ENCODE results near the gene MUL1. TPM values are rescaled to one million over a fixed set of nuclear protein-coding genes. Genes with fewer than 3 reads are reported as not detected.
"Not testable (repeated sequence)": the region's sequence is repeated elsewhere in the genome, so short reads cannot be mapped to it uniquely, and the experiment has no call there.

Gene MUL1
- total RNA-seq, 1 donor from 2014 or later, result 32.4 TPM

DNA sequence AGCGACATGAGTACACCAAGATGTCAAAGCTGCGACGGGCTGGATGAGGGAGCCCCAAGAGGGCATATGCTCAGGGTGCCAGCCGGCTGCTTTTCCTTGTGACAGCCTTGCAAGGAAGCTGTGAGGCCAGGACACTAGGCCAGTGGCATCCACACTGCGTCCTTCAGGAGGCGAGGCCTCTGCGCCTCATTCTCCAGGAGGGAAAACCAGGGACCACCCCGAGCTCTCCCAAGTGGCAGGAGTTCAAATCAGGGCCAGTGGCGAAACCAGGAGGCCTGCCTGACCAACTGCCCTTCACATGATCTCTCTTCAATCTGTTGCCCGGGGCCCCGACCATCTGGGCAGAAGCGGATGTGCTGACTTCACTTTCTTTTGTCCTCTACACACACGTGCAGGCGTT lies 8.2 kb downstream of the MUL1 start:
- Mint-ChIP-seq H3K27me3 (ENCODE audit: unreplicated experiment) (peaks cover 5% of the 10 kb centered on the region), H3K4me3 (ENCODE audit: unreplicated experiment) (no peak overlapping the region), H3K27ac (ENCODE audit: unreplicated experiment) (peak overlapping the region; percentile 77), H3K9me3 (ENCODE audit: unreplicated experiment) (no peaks in the 10 kb centered on the region), H3K4me1 (ENCODE audit: low read depth, unreplicated experiment) (peaks cover 8% of the 10 kb centered on the region), H3K36me3 (ENCODE audit: unreplicated experiment) (no peaks in the 10 kb centered on the region)
- DNase-seq, result no peak
- TF ChIP-seq, protein P1, sequence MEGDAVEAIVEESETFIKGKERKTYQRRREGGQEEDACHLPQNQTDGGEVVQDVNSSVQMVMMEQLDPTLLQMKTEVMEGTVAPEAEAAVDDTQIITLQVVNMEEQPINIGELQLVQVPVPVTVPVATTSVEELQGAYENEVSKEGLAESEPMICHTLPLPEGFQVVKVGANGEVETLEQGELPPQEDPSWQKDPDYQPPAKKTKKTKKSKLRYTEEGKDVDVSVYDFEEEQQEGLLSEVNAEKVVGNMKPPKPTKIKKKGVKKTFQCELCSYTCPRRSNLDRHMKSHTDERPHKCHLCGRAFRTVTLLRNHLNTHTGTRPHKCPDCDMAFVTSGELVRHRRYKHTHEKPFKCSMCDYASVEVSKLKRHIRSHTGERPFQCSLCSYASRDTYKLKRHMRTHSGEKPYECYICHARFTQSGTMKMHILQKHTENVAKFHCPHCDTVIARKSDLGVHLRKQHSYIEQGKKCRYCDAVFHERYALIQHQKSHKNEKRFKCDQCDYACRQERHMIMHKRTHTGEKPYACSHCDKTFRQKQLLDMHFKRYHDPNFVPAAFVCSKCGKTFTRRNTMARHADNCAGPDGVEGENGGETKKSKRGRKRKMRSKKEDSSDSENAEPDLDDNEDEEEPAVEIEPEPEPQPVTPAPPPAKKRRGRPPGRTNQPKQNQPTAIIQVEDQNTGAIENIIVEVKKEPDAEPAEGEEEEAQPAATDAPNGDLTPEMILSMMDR (IDR thresholded peaks at IDR 0.05; ENCODE audit: partially characterized antibody, unreplicated experiment), result no peak

DNA sequence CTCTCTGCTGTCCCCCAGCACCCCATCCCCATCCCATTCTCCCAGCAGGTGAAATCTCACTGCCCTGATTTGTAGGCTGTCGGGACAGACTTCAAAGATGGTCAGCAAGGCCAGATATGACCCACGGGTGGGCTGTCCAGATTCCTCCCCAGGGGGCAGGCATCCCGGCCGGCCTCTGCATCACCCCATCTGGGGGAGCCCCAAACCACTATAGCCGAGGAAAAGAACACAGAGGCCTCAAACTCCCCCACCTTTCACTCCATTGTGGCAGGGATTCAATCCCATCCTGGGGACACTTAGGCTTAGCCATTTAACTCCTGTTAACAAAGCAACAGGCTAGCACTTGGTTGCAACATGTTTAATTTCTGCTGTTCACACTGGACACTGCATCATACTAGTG lies 8.8 kb downstream of the MUL1 start:
- no peak overlapping the region for H3K27ac Mint-ChIP-seq (ENCODE audit: unreplicated experiment)

DNA sequence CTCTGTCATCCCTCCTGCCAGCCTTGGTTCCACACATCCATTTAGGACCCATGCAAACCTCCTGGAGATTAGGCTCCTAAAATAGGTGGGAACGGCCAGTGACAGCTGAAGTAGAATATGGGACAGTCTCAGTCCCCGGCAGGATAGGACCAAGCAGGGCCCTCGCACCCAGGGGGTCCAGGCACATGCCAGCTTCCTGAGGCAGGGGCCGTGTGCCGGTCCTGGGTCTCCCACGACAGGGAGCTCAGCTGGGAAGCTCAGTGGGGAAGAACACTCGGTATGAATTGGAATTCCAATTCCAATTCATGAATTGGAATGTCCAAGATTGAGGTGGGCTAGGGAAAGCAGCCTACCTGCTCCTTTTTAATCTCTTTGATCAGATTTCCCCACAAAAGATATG lies 9.8 kb downstream of the MUL1 start:
- no peak for DNase-seq
- H3K27ac Mint-ChIP-seq (ENCODE audit: unreplicated experiment), result no peak overlapping the region
- peaks cover 6% of the 10 kb centered on the region for H3K27me3 Mint-ChIP-seq (ENCODE audit: unreplicated experiment)
- TF ChIP-seq, protein P1 (IDR thresholded peaks at IDR 0.05; ENCODE audit: partially characterized antibody, unreplicated experiment), result no peak
- no peak overlapping the region for H3K4me3 Mint-ChIP-seq (ENCODE audit: unreplicated experiment)
- no peaks in the 10 kb centered on the region for H3K36me3 Mint-ChIP-seq (ENCODE audit: unreplicated experiment)
- H3K9me3 Mint-ChIP-seq (ENCODE audit: unreplicated experiment), result no peaks in the 10 kb centered on the region
- H3K4me1 Mint-ChIP-seq (ENCODE audit: low read depth, unreplicated experiment), result peaks cover 11% of the 10 kb centered on the region

More for the DNA sequence above, 8.8 kb downstream of the MUL1 start:
- TF ChIP-seq, protein P1 (IDR thresholded peaks at IDR 0.05; ENCODE audit: partially characterized antibody, unreplicated experiment), result no peak
- Mint-ChIP-seq H3K4me3 (ENCODE audit: unreplicated experiment) (no peak overlapping the region), H3K36me3 (ENCODE audit: unreplicated experiment) (no peaks in the 10 kb centered on the region), H3K9me3 (ENCODE audit: unreplicated experiment) (no peaks in the 10 kb centered on the region), H3K4me1 (ENCODE audit: low read depth, unreplicated experiment) (peaks cover 8% of the 10 kb centered on the region), H3K27me3 (ENCODE audit: unreplicated experiment) (peaks cover 5% of the 10 kb centered on the region)
- no peak for DNase-seq

DNA sequence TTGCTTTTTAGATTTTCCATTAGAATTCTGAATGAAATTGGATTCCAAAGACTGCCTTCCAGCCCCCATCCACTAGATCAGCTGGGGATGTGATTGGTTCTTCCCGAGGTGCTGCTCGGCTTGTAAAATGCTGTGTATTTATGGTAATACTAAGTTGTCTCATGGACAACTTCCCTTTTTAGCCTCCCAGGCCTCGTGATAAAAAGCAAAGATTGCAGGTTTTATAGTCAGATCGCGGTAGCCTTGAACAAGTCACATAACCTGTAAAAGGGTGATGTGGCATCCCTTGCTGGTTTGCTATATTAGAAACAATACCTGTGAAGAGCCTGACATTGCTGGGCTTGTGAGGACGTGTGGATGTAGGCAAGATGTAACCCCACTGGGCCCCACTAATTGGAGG lies 10.4 kb downstream of the MUL1 start:
- peaks cover 16% of the 10 kb centered on the region for H3K4me1 Mint-ChIP-seq (ENCODE audit: low read depth, unreplicated experiment)
- no peaks in the 10 kb centered on the region for H3K9me3 Mint-ChIP-seq (ENCODE audit: unreplicated experiment)
- DNase-seq, result no peak
- H3K36me3 Mint-ChIP-seq (ENCODE audit: unreplicated experiment), result no peaks in the 10 kb centered on the region
- TF ChIP-seq, protein P1 (IDR thresholded peaks at IDR 0.05; ENCODE audit: partially characterized antibody, unreplicated experiment), result no peak
- H3K4me3 Mint-ChIP-seq (ENCODE audit: unreplicated experiment), result no peak overlapping the region
- no peak overlapping the region for H3K27ac Mint-ChIP-seq (ENCODE audit: unreplicated experiment)
- peaks cover 7% of the 10 kb centered on the region for H3K27me3 Mint-ChIP-seq (ENCODE audit: unreplicated experiment)

DNA sequence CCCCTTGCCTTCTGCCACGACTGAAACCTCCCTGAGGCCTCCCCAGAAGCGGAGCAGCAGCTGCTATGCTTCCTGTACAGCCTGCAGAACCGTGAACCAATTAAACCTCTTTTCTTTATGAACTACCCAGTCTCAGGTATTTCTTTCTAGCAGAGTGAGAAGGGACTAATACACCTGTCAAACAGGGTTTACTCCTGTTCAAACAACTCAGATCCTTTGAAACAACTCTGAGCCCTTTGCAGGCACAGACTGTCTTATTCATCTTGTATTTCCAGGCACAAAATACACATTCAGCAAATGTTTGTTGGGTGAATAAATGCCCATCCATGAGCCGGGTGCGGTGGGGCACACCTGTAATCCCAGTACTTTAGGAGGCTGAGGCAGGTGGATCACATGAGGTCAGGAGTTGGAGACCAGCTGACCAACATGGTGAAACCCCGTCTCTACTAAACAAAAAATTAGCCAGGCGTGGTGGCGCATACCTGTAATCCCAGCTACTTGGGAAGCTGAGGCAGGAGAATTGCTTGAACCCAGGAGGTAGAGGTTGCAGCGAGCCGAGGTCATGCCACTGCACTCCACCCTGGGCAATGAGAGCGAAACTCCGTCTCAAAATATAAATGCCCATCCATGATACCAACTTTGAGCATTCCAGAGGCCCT lies 11.1 kb downstream of the MUL1 start:
- H3K27me3 Mint-ChIP-seq (ENCODE audit: unreplicated experiment); H3K27ac Mint-ChIP-seq (ENCODE audit: unreplicated experiment); H3K4me3 Mint-ChIP-seq (ENCODE audit: unreplicated experiment); H3K9me3 Mint-ChIP-seq (ENCODE audit: unreplicated experiment); H3K36me3 Mint-ChIP-seq (ENCODE audit: unreplicated experiment); DNase-seq: not testable (repeated sequence)
- peaks cover 16% of the 10 kb centered on the region for H3K4me1 Mint-ChIP-seq (ENCODE audit: low read depth, unreplicated experiment)

Data from glutamatergic neuron (in vitro differentiated cells).